OCI-LY7 (cell line): ENCODE results near the gene ANO3. TPM values are rescaled to one million over a fixed set of nuclear protein-coding genes. Genes with fewer than 3 reads are reported as not detected.

Experiments used
- BruUV-seq: library from RNA; stranded (reverse); fragments of 400-500 nt; replicated peaks from 2 replicates; lab custom pipeline; 2021; lab: Mats Ljungman, UMichigan
- CTCF ChIA-PET: fragments of 300-600 bp; sonication (Branson Sonifier 250); formaldehyde crosslinking; loops from one replicate; lab custom pipeline; 2022; ENCODE audit warnings: antibody characterized with exemption; ENCODE audit not compliant: unreplicated experiment; lab: Charles Lee
- POLR2A ChIA-PET: fragments of 300-600 bp; sonication (Branson Sonifier 250); formaldehyde crosslinking; loops from one replicate; lab custom pipeline; 2022; ENCODE audit warnings: antibody characterized with exemption; lab: Charles Lee
- DNase-seq: peaks from one replicate; pipeline ENCODE4 v3.0.0-alpha.2; 2015; ENCODE audit warnings: low spot score
- H2AFZ ChIP-seq: fragments of 200-600 bp; sonication (generic), shearing (Covaris generic); 2 replicates; pipeline ENCODE4 v1.6.1; 2014; ENCODE audit warnings: mild to moderate bottlenecking, antibody characterized with exemption, low read length, moderate library complexity
- H3K27ac ChIP-seq: fragments of 200-600 bp; sonication (generic); 2 replicates; pipeline ENCODE4 v1.5.1; 2014; ENCODE audit warnings: mixed run types, low read depth, mild to moderate bottlenecking, moderate library complexity, low read length, inconsistent platforms; ENCODE audit not compliant: poor library complexity, severe bottlenecking
- H3K36me3 ChIP-seq: fragments of 200-600 bp; sonication (generic); 2 replicates; pipeline ENCODE4 v1.6.1; 2014; ENCODE audit warnings: mild to moderate bottlenecking, antibody characterized with exemption, low read length, moderate library complexity, mixed read lengths; ENCODE audit not compliant: insufficient read depth
- H3K4me1 ChIP-seq: fragments of 200-600 bp; sonication (generic); 2 replicates; pipeline ENCODE4 v1.5.1; 2014; ENCODE audit warnings: mild to moderate bottlenecking, low read length; ENCODE audit not compliant: insufficient read depth, poor library complexity, severe bottlenecking
- H3K4me2 ChIP-seq: fragments of 200-600 bp; sonication (generic); 2 replicates; pipeline ENCODE4 v1.6.1; 2014; ENCODE audit warnings: mild to moderate bottlenecking, low read length
- H3K4me3 ChIP-seq: fragments of 200-600 bp; sonication (generic); 2 replicates; pipeline ENCODE4 v1.5.1; 2014; ENCODE audit warnings: mild to moderate bottlenecking, low read depth, low read length; ENCODE audit not compliant: poor library complexity, severe bottlenecking
- H3K79me2 ChIP-seq: fragments of 200-600 bp; sonication (generic); 2 replicates; pipeline ENCODE4 v1.6.1; 2016; ENCODE audit warnings: low read depth, mild to moderate bottlenecking, low read length, moderate library complexity, mixed read lengths; ENCODE audit not compliant: insufficient read depth
- H3K9me2 ChIP-seq: fragments of 200-600 bp; sonication (generic); 2 replicates; pipeline ENCODE4 v1.6.1; 2016; ENCODE audit warnings: mild to moderate bottlenecking, low read length, mixed read lengths; ENCODE audit not compliant: insufficient read depth
- H3K9me3 ChIP-seq: fragments of 200-600 bp; sonication (generic); 2 replicates; pipeline ENCODE4 v1.6.1; 2014; ENCODE audit warnings: mild to moderate bottlenecking, mixed run types, low read length, mixed read lengths
- H4K20me1 ChIP-seq: fragments of 200-600 bp; sonication (generic); 2 replicates; pipeline ENCODE4 v1.6.1; 2014; ENCODE audit warnings: mild to moderate bottlenecking, antibody characterized with exemption, low read length, moderate library complexity, mixed read lengths; ENCODE audit not compliant: insufficient read depth
- EZH2phosphoT487 ChIP-seq: fragments of 200-600 bp; sonication (generic); IDR thresholded peaks from 2 replicates; pipeline ENCODE4 v1.6.1; 2018; ENCODE audit warnings: low read depth, borderline replicate concordance, mild to moderate bottlenecking, mixed run types, antibody characterized with exemption, low read length, moderate library complexity, mixed read lengths
- intact Hi-C: fragments of 100-400 bp; cut with micrococcal nuclease; formaldehyde crosslinking; loops from one replicate; pipeline ENCODE4 v1.10.0; 2022; ENCODE audit not compliant: unreplicated experiment
- total RNA-seq, 2 experiments: library from RNA; depleted of rRNA in 1 of 2; stranded (reverse); fragments of >200 nt in 1 of 2; shearing (Covaris generic) in 1 of 2; gene quantifications; 2 replicates each; pipeline ENCODE4 v1.2.3, GENCODE V29; 2014 to 2022
- TF ChIP-seq, protein P1 (sequence below): fragments of 200-600 bp; sonication (generic); conservative IDR thresholded peaks from 2 replicates; pipeline ENCODE4 v1.5.1; 2014; ENCODE audit warnings: mild to moderate bottlenecking, antibody characterized with exemption, low read length, moderate library complexity, mixed read lengths

Gene ANO3
- total RNA-seq, 2 experiments from 2014 or later, result 0.03 TPM; not detected in 1

DNA sequence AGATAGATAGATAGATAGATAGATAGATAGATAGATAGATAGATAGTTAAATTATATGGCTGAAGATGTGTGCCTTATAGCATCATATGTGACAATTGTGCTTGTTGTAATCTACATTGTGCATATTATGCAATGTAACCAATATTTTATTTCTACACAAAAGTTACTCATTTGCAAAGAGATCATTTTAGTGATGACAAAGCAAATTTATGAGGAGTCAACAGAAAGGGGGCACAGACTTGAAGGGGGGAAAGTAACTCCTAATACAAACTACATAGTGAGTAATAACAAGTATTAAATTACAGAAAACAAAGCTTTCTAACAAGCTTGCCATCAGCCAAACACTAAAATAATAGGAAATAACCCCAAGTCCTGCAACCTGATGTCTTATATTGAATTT, 133.3 kb downstream of the ANO3 start:
- Histone ChIP-seq H3K36me3 (no peaks in the 10 kb centered on the region), H3K4me1 (no peaks in the 10 kb centered on the region), H3K79me2 (no peaks in the 10 kb centered on the region), H3K9me2 (no peaks in the 10 kb centered on the region), H4K20me1 (no peaks in the 10 kb centered on the region), H2AFZ (no peak overlapping the region), H3K27ac (no peak overlapping the region), H3K4me2 (no peak overlapping the region), H3K4me3 (no peak overlapping the region), H3K9me3 (no peaks in the 10 kb centered on the region)
- TF ChIP-seq, protein P1, sequence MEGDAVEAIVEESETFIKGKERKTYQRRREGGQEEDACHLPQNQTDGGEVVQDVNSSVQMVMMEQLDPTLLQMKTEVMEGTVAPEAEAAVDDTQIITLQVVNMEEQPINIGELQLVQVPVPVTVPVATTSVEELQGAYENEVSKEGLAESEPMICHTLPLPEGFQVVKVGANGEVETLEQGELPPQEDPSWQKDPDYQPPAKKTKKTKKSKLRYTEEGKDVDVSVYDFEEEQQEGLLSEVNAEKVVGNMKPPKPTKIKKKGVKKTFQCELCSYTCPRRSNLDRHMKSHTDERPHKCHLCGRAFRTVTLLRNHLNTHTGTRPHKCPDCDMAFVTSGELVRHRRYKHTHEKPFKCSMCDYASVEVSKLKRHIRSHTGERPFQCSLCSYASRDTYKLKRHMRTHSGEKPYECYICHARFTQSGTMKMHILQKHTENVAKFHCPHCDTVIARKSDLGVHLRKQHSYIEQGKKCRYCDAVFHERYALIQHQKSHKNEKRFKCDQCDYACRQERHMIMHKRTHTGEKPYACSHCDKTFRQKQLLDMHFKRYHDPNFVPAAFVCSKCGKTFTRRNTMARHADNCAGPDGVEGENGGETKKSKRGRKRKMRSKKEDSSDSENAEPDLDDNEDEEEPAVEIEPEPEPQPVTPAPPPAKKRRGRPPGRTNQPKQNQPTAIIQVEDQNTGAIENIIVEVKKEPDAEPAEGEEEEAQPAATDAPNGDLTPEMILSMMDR, result no peak
- intact Hi-C loops, result no loop called here
- POLR2A ChIA-PET, result no interaction called here
- no TSS peak for BruUV-seq
- CTCF ChIA-PET, result no interaction called here
- no peak for DNase-seq

DNA sequence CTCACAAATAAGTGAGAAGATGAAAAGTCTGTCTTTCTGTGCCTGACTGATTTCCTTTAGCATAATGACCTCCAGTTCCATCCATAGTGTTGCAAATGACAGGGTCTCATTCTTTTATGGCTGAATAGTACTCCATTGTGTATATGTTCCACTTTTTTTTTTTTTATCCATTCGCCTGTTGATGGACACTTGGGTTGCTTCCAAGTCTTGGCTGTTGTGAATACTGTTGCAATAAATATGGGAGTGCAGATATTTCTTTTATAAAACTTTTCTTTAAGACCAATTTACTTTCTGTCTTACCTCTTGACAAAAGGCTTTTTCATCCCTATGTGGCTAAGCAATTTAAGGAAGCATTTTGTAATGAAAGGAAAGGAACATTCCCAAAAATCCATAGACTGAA, 135.6 kb downstream of the ANO3 start:
- Histone ChIP-seq H3K27ac (no peak overlapping the region), H3K4me1 (no peaks in the 10 kb centered on the region), H2AFZ (no peak overlapping the region), H3K79me2 (no peaks in the 10 kb centered on the region), H4K20me1 (no peaks in the 10 kb centered on the region), H3K9me2 (no peaks in the 10 kb centered on the region), H3K4me2 (no peak overlapping the region), H3K4me3 (no peak overlapping the region), H3K36me3 (no peaks in the 10 kb centered on the region), H3K9me3 (no peaks in the 10 kb centered on the region)
- no TSS peak for BruUV-seq
- no peak for TF ChIP-seq EZH2phosphoT487
- TF ChIP-seq, protein P1, result no peak
- POLR2A ChIA-PET, result interaction anchor here (0.8 kb wide), 1 partner anchor 8 kb away, joined by 3 read pairs; no protein-coding TSS in a partner anchor
- CTCF ChIA-PET, result no interaction called here
- intact Hi-C loops, result no loop called here
- DNase-seq, result no peak

DNA sequence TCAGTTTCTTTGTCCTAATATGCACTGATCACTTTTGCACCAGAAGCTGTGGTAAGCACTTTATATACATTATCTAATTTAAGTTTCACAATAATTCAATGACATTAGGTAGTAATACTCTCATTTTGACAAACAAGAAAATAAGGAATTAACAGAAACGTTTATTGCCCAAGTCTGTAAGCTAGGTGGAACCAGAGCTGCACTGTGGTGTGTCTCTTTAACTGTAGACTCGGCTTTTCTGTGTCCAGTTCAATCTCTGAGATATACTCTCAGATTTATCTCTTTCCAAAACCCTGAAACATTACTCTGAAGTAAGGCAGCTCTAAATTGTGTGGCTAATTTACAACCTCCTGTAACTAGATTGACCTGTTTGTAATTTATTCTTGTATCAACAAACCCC, 139.1 kb downstream of the ANO3 start:
- TF ChIP-seq, protein P1, result no peak
- no peak for TF ChIP-seq EZH2phosphoT487
- Histone ChIP-seq H3K9me3 (no peaks in the 10 kb centered on the region), H3K4me1 (no peaks in the 10 kb centered on the region), H2AFZ (no peak overlapping the region), H3K79me2 (no peaks in the 10 kb centered on the region), H3K4me2 (no peak overlapping the region), H4K20me1 (no peaks in the 10 kb centered on the region), H3K27ac (no peak overlapping the region), H3K4me3 (no peak overlapping the region), H3K36me3 (no peaks in the 10 kb centered on the region), H3K9me2 (no peaks in the 10 kb centered on the region)
- intact Hi-C loops, result loop anchor here (10.0 kb wide), 1 partner anchor 64 kb away; no protein-coding TSS in a partner anchor
- no TSS peak for BruUV-seq
- no peak for DNase-seq
- ChIA-PET POLR2A (interaction anchor here (0.6 kb wide), 2 partner anchors 13 to 535 kb away, joined by 3 read pairs; no protein-coding TSS in a partner anchor), CTCF (no interaction called here)
